ENCODE data around the gene HAND2. TPM values are rescaled to one million over a fixed set of nuclear protein-coding genes. Genes with fewer than 3 reads are reported as not detected.
A peak's percentile ranks its signal among the peaks of the same experiment; 100 is the strongest.

Gene HAND2
- total and polyA plus RNA-seq, 2 experiments from 2014 or later, result 0.15 TPM; not detected in 1

GRCh38 chr4:173530326-173531085 is 477 bp upstream of the HAND2 start (continued):
- TF ChIP-seq ZNF462 (CRISPR knock-in tag; IDR thresholded peaks at IDR 0.05), result no peak

- Mint-ChIP-seq H3K9me3 (peaks cover 7% of the 10 kb centered on the region; the same call in 2 of the 3 replicates), H3K27me3 (ENCODE audit: insufficient read depth, low read depth, poor library complexity) (peaks cover 97% of the 10 kb centered on the region), H3K36me3 (ENCODE audit: low read depth) (peaks cover 2% of the 10 kb centered on the region; the same call in 1 of the 3 replicates), H3K27ac (no peak overlapping the region), H3K4me3 (peak overlapping the region; percentile 68), H3K4me1 (peaks cover 60% of the 10 kb centered on the region)
- no peak overlapping the region for H3K27ac ChIP-seq (ENCODE audit: low read depth)
- peak overlapping the region; percentile 53 for H3K4me3 ChIP-seq
- H3K27me3 ChIP-seq (ENCODE audit: insufficient read depth), result peaks cover 99% of the 10 kb centered on the region
- peaks cover 29% of the 10 kb centered on the region for H3F3A ChIP-seq (replicated peaks; ENCODE audit: low read depth)
- H3K4me2 ChIP-seq, result peak overlapping the region; percentile 74
- H2AFZ ChIP-seq, result 0 out of 2 replicates have a peak overlapping the region, but pooled peaks have one; percentile 66
- DNase-seq (ENCODE audit: low spot score), result peak; percentile 75
- H4K20me1 ChIP-seq (replicated peaks; ENCODE audit: insufficient read depth), result peaks cover 30% of the 10 kb centered on the region
- ATAC-seq, result peak; percentile 5
- peaks cover 76% of the 10 kb centered on the region for H3K4me1 ChIP-seq (ENCODE audit: insufficient read depth)
- no peaks in the 10 kb centered on the region for H3K9me2 ChIP-seq (ENCODE audit: insufficient read depth)
- TF ChIP-seq ZNF114 (CRISPR knock-in tag; IDR thresholded peaks at IDR 0.05) (no peak), EZH2 (IDR thresholded peaks at IDR 0.05; ENCODE audit: low read depth, unreplicated experiment) (peak; percentile 99), POLR2AphosphoS5 (IDR thresholded peaks at IDR 0.05; ENCODE audit: low read depth) (0 out of 2 replicates have a peak, but pooled peaks have one; percentile 34), EZH2phosphoT487 (IDR thresholded peaks at IDR 0.05; ENCODE audit: unreplicated experiment) (peak; percentile 95), REST (IDR thresholded peaks at IDR 0.05; ENCODE audit: unreplicated experiment) (no peak)
- no peaks in the 10 kb centered on the region for H3K79me2 ChIP-seq (replicated peaks; ENCODE audit: insufficient read depth)
- H3K36me3 ChIP-seq (ENCODE audit: insufficient read depth), result no peaks in the 10 kb centered on the region
These were observed 1.4 kb downstream of the HAND2 start for GRCh38 chr4:173528378-173529321.

All from GM23338 (cell line).